ENCODE measurements around the gene MYO1B.
"Not testable (repeated sequence)": the region's sequence is repeated elsewhere in the genome, so short reads cannot be mapped to it uniquely, and the experiment has no call there.

Gene MYO1B

DNA sequence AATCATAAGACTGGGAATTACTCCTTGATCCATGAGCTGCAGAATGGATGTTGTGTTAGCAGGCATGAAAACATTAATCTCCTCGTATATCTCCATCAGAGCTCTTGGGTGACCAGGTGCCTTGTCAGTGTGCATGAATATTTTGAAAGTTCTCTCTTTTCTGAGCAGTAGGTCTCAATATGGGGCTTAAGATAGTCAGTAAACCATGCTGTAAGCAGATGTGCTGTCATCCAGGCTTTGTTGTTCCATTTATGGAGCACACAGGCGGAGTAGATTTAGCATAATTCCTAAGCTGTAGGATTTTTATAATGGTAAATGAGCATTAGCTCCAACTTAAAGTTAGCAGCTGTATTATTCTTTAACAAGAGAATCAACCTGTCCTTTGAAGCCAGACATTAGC lies 160.3 kb downstream of the MYO1B start:
- DNase-seq (ENCODE audit: low spot score), result no peak

DNA sequence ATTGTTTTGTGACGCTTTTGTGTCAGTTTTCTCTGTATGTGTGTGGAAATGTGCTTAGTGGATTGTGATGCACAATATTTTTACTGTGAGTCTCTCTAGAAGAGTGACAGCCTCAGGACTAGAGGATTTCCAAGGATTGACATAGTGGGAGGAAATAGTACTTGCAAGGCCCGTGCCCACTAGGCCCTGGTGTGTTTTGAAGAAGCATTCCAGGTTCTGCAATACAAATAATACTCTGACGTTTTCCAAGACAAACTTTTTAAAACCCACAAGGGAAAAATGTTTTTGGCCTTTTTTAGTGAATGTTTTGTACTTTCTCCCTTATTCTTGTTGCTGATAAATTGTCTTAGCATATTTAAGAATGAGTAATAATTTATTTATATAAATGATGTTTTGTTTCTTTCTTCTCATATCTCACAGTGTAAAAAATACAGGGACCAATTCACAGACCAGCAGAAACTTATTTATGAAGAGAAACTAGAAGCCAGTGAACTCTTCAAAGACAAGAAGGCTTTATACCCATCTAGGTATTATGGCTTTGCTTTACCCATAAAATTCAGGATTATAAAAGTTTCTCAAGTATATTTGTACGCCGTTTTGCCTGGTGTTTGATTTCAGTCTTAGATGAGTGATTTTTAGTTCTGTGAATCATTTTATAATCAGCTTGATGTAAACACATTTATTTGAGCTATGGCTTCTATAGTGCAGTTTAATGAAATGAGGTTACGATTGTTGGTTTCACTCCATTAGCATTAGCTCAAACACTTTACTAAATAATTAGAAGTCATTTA lies 165.6 kb downstream of the MYO1B start:
- no peak for DNase-seq (ENCODE audit: low spot score)

DNA sequence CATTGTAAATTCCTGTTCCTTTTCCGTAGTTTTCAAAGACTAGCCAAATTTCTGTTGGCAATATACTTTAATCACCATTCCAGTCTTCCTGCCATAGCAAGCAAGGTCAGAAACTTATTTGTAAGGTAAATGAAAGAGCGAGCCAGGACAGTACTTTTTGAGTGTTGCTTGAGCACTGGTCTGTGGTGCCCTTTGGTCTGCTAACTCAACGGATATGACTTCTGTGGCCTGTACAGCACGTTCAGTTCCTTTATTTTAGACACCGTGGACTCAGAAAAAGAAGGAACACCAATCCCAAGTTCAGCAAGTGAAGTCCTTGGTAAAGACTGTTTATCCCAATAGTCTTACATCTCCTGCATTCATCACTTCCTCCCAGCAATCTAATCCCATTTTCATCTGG lies 166.3 kb downstream of the MYO1B start:
- DNase-seq (ENCODE audit: low spot score), result no peak

DNA sequence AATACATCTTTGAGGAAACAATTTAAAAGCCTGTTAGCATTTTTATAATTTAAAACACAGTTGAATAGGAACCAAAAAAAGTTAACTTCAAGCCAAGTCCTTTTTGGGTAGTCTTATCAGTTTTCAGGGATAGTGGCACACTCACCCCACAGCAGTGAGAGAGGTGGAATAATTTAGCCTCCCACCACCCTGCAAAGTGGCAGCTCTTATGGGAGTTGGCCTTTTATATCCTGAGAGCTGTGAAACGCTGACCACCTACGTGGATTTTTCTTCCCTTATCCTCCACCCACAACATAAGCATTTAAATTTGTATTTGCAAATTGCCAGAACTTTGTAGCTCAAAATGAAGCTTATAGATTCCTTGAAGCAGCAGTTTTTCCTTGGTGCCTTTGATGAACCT lies 167.1 kb downstream of the MYO1B start:
- DNase-seq (ENCODE audit: low spot score), result no peak

DNA sequence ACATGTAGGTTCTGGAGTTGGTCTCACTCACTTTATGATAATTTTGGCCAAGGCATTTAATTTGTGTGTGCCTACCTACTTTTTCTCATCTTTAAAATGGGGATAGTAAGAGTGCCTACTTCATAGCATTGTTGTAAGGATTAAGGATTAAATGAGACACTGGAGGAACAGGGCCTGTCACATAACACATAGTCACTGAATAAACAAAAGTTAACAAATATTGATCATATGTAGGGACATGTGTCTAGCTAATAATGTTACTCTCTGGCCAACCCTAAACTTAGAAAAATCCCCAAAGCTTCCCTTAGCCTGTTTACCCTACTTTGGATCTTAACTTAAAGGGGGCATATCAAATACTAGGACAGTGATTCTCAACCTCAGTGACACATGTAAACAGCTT lies 169.9 kb downstream of the MYO1B start:
- no peak for DNase-seq (ENCODE audit: low spot score)

DNA sequence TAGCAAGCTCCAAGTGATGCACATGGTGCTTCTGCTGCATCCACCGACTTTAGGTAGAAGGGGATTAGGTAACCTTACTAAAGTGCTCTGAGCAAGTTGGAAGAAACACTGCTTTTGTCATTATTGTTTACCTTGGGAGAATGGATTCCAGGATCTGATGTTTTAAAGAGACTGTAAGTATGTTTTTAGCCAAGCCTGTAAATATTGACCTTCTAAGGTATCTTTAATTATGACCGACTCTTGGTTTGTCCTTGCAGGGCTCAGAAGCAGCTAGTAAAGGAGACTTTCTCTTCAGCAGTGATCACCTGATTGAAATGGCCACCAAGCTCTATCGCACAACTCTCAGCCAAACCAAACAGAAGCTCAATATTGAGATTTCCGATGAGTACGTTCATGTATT lies 170.7 kb downstream of the MYO1B start:
- DNase-seq (ENCODE audit: low spot score), result no peak

DNA sequence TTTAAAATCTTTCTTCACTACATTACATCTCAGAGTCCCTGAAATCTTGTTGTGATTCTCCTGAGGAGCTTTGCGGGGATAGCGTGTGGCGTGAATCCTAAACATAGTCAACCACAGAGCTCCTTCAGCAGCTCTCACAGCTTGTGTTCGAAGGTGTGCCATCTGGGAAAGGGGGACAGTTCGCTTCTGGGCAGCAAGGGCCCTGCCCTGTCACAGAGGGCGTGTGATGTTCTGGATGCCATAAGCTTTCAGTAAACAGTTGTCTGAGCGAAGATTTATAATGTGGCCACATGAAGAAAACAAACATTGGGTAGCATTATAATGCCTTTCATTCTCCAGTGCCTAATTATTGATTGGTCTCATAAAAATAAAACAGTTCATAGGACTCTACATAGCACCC lies 172.5 kb downstream of the MYO1B start:
- no peak for DNase-seq (ENCODE audit: low spot score)

DNA sequence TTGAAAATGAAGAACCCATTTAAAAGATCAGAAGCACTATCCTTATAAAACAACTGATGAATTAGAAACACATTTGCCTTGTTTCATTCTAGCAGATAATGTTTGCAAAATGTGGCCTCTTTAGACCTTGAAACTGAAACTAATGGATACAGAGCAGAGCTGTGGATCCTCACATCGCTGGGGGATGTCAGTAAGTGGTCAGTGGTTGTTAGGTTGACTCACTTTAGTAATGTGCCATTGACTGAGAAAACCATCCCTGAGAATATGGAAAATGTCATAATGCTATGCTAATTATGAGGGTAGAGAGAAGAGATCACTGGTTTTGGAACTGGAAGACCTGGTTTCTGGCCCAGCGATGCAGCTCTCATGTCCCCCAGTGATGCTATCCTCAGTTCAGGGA lies 176.7 kb downstream of the MYO1B start:
- no peak for DNase-seq (ENCODE audit: low spot score)

DNA sequence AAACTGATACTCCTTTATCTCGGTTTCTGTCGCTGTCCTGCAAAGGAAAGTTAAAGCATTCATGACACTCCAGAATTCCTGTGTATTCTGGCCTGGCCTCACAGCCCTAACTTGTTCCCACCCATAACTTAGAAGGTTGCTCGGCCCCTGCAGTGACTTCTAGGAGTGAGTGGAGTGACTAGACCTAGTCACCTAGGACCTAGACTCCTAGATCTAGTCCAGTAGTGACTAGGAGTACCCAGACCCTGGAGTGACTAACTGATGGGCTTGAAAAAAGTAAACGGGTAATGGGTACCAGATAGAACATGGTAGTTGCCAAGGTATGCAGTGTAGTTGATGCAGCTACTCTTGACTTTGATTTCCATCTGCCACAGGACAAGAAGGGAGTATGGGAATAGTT lies 181.8 kb downstream of the MYO1B start:
- no peak for DNase-seq (ENCODE audit: low spot score)

DNA sequence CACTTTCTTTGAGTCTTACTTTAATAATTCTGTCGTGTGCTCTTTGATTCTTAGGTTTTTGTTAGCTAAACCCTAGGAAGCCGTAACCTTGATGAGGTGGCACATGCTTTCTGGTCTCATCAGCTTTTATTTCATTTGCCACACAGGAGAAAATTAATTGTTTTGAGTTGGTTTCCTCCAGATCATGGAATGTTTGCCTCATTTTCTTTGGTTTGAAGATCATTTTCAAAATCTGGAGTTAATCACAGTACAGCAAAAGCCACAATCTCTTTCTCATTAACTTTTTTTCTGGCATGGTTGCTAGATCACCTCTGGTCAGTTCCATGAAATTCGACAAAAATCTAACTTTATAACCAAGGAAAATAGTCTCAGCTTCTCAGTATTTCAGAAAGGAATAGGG lies 182.9 kb downstream of the MYO1B start:
- no peak for DNase-seq (ENCODE audit: low spot score)

DNA sequence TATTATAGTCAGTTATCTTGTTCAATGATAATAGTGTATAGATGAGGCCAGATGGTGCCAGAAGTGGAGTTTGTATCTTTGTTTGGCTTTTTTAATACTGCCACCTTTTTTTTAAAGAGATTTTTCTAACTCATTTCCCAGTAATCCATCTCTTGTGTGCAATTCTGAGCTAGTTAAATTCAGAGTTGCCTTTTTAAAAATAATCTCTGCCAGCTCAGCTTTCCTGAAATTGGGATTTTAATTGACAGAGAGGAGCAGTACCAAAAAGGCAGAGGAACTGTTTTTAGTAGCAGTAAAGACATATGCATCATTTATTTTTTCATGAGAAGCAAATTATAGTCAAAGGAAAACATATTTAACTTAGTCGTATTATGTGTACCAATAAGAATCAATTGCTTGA lies 185.3 kb downstream of the MYO1B start:
- no peak for DNase-seq (ENCODE audit: low spot score)

DNA sequence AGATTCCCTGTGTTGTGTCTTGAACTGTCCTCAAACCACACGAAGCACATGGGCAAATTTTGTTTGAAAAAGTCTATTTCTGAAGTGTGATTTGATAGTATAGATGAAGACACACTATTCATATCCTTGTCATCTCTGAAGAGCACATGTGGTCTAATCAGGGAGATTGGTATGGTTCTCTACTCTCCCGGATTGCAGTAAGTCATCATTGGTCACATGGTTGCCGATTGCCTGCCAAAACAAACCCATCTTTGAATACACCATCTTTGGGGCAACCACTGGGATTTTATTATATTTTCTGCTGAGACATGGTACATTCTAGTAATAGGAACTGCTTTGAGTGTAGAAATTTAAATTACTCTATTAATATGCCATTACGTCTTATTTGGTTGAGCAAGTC lies 186.9 kb downstream of the MYO1B start:
- no peak for DNase-seq (ENCODE audit: low spot score)

DNA sequence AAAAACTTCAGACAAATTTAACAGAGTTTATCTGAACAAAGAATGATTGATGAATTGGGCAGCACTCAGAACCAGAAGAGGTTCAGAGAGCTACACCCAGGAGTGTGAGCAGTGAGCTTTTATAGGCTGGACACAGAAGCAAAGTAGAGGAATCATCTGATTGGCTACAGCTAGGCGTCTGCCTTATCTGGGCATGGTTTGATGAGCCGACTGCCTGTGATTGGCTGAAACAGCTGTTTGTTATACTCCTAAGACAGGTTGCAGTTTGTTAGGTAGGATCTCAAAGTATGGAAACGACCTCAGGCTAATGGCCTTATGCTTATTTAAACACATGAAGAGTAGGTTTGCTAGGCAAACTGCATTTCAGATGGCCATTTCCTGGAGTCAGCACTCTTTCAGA lies 188.9 kb downstream of the MYO1B start:
- no peak for DNase-seq (ENCODE audit: low spot score)

DNA sequence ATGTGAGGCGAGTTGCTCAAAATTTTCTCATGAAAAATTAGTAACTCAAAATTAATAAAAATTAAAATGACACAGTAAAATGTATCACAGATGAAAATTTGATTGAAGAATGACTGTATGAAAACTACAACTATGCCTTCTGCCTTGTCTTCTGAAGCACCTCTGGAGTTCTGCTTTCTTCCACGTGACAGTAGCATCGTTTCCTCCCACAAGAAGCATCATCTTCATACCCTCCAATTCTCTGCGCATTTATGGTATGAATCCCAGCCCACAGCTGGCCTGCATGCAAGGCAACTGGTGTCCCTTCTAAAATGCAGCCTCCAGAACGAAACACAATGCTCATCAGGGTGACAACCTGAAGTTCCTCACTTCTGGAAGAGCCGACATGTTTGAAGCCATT lies 189.9 kb downstream of the MYO1B start:
- no peak for DNase-seq (ENCODE audit: low spot score)

DNA sequence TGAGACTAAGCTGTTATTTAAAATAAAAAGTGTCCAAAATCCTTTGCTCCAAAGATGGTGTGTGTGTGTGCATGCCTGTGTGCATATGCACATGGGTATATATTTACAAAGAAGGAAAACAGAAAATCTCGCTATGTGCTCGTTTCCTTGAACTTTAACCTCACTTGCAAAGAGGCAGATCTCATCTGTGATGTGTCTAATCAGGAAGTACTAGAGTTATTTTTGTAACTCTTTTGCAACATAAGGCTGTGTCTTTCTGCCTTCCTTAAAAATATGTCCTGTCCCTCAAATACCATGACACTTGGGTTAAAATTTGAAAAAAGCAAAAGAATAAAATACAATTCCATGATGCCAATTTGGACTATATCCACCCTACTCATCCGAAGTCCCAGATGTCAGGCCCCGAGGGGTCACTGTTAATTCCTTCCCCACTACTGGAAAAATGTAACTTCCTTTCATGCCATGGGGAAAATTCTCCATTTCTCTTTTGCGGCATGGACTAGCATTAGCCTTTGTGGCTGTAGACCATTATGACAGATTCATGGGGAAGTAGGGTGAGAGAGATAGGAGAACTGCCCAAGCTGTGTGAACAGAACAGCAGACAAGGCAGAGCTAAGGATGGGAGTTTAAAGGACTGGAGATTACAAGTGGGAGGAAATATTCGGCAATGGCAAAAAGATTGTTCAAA lies 191.3 kb downstream of the MYO1B start:
- peak; percentile 29 for DNase-seq (ENCODE audit: low spot score)

DNA sequence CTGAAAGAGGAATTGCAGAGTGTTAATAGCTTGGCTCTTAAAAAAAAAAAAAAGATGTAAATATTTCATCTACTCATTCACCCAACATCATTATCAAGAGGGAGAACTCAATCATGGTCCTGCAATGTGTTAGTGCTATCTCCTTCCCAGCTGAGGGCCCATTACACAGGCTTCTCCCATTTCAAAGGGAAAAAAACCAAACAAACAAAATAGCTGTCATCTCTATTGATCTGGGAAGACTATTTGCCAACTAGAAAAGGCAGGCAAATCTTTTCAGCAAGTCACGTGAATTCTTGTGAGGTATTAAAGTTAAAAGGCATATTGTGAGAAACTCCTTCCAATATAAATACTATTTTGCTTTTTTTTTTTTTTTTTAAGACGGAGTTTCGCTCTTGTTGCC lies 194.3 kb downstream of the MYO1B start:
- DNase-seq (ENCODE audit: low spot score), result no peak

DNA sequence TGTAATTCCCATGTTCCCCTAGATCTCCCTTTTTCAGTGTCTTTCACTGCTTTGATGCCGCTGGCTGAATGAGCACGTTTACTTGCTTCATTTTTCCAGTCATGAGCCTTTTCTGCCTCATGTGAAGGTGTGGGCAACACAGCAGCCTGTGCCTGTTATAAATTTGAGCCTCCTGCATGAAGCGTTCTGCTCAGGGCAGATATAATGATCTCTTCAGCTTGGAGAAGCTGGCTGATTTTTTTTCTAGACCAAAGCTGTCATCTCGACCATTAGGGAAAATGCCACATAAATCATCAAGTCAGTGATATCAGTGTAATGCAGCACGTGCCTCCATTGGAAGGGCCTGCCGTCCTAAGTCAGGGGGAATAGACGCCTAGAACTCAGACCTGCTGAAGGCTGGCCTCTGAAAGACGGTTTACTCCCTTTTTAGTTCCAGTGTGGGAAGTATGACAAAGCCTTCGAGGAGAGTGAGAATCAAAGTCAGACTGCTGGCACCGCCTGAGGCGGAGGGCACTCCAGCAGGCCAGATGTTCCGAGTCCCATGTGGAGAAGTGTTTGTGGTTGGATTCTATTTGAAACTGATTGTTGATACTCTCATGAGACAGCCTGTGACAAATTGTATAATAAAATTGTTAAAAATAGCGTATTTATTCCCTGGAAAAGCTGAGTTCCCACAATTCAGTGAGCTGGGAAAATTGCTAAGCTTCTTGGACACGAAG lies 196.5 kb downstream of the MYO1B start:
- DNase-seq (ENCODE audit: low spot score), result no peak

DNA sequence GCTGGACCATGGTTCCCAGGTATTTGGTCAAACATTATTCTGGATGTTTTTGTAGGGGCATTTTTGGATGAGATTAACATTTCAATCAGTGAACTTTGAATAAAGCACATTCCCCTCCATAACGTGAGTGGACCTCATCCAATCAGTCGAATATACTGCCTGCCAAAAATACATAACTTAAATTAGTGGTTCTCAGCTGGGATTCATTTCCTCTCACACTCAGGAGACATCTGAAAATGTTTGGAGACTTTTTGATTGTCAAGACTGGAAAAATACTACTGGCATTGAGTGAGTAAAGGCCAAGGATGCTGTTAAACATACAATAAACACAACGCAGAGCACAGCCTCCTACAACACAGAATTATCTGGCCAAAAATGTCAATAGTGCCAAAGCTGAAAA lies 198.2 kb downstream of the MYO1B start:
- DNase-seq (ENCODE audit: low spot score), result no peak

DNA sequence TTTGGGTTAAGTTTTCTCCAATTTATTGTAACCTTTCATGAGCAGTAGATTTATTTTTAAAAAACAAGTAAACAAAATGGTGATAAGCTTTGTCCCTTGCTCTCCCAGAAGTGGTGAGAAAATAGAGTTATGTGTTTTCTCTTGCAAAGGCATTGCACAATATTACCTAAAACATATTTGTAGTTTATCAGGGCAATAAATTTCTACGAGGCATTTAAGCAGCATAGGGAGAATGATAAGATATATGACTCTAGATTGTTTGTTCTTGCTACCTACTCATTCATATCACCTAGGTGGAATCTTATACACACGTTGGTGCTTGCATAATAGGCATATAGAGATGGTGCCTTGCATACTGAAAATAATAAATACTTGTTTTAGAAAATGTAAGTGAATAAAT lies 201.7 kb downstream of the MYO1B start:
- DNase-seq (ENCODE audit: low spot score), result no peak

DNA sequence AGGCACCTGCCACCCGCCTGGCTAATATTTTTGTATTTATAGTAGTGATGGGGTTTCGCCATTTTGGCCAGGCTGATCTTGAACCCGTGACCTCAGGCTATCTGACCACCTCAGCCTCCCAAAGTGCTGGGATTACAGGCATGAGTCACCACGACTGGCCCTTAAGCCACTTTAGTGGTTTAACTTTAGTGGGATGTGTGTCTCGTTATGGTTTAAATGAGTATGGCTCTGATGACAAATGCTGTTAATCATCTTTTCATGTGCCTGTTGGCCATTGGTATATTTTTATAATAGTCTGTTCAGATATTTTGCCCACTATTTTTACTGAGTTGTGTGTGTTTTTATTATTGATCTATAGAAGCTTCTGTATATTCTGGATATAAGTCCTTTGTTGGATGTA lies 205.9 kb downstream of the MYO1B start:
- no peak for DNase-seq (ENCODE audit: low spot score)

DNA sequence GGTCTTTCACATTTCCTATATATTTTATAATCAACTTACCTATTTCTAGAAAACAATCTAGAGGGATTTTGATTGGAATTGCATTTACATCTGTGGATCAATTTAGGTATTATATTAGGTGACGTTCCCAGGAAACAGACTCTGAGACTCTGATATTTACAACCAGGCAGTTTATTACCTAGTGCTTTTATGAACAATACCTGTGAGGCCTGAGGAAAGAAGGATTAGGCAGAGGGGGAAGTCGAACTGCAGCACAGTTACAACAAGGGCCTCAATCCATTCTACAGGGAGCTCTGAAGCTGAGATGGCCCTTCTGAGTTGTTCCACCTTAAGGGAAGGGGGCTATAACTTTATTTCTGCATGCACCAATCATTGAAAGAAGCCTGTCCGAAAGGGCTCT lies 206.9 kb downstream of the MYO1B start:
- no peak for DNase-seq (ENCODE audit: low spot score)

DNA sequence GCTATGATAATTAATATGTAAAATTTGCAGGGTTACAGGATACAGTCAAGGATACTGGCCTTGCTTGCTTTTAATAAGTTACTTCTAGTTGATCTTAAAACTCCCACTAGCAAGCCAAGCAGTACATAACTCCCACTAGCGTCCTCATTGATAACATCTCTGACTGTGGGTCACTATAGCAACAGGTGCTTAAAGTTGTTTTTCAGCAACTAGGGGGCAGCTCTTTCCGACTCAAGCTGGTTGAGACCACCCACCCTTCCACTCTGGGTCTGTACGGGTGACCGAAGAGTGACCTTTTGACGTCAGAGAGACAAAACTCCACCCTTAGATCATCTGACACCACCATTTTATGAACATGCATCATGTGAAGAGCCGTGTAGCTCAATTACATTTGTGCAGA lies 208.6 kb downstream of the MYO1B start:
- no peak for DNase-seq (ENCODE audit: low spot score)

DNA sequence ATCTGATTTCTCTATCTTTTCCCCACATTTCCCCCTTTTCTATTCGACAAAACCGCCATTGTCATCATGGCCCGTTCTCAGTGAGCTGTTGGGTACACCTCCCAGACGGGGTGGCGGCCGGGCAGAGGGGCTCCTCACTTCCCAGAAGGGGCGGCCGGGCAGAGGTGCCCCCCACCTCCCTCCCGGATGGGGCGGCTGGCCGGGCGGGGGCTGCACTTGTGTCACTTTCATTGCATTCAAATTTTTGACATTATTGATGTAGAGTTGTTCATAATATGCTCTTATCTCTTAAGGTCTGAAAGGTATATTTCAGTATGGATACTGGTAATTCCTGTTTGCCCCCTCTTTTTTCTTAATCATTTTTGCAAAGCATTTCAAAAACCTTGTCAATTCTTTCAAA lies 211.3 kb downstream of the MYO1B start:
- DNase-seq (ENCODE audit: low spot score), result not testable (repeated sequence)

Measured in Ammon's horn (tissue), 1 donor.